Suppressor macrophage treated with lipopolysaccharide for 1 hour (primary cell): ENCODE results near the gene FAM107B.

Source experiments
- DNase-seq, 3 donors: peaks; one replicate each; pipeline ENCODE4 v3.0.0-alpha.2; 2020 to 2022

Gene FAM107B

GRCh38 chr10:14731875-14732512 lies 42.7 kb downstream of the FAM107B start:
- DNase-seq = no peak

GRCh38 chr10:14728346-14728745 lies 46.4 kb downstream of the FAM107B start:
- no peak for DNase-seq

- no peak for DNase-seq
These were observed 46.8 kb downstream of the FAM107B start for GRCh38 chr10:14727924-14728323.

GRCh38 chr10:14727465-14727864 lies 47.2 kb downstream of the FAM107B start:
- DNase-seq = peak; percentile 77 to 82 (median 81)

DNA sequence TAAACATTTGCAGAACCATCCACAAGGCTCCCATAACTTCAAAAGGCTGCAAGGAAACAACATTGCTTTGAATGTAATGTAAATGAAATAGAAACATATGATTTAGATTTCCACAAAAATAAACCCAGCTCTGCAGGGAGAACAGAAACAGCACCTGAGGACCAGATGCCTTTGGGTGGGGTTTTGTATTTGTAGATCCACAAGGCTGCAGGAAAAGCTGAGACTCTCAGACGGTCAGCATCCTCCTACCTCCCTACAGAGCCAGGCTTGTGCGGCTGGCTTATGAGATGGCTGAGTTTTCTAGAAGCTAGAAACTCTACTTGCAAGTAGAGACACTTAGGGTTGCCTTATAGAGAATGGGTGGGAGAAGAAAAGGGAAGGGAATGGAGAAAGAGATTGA lies 49.8 kb downstream of the FAM107B start:
- DNase-seq = no peak

DNA sequence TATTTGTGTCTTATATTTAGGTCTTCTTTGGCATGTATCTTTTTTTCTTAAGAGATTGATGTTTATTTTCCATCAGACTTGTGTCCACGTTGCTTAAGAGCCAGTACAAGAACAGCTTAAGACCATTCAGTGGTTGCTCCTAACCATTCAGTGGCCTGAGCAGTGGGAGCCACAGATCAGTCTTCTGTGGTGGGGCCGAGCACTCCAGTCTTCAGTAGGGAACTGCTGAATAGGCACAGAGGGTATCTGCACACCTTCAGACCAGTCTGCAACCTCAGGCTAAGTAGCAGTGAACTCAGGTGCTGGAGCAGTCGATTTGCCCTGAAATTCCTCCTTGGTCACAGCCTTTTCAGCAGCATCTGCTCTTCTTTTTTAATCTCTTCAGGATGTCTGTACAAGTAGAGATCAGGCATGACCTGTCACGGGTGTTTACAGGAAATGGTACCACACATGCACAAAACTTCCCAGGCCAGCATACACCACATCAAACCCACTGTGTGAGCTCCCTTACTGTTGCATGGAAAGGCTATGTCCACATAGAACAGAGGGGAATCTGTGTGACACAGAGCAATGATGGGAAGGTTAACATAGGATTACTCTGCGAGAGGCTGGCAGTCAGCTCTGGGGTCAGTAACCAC lies 51.5 kb downstream of the FAM107B start:
- DNase-seq = no peak

GRCh38 chr10:14717552-14717951 lies 57.1 kb downstream of the FAM107B start:
- DNase-seq = no peak

GRCh38 chr10:14712991-14713424 lies 61.7 kb downstream of the FAM107B start:
- DNase-seq = no peak

- DNase-seq = peak; percentile 58 to 74 (median 61)
These were observed 65.4 kb downstream of the FAM107B start for GRCh38 chr10:14709344-14709743.

DNA sequence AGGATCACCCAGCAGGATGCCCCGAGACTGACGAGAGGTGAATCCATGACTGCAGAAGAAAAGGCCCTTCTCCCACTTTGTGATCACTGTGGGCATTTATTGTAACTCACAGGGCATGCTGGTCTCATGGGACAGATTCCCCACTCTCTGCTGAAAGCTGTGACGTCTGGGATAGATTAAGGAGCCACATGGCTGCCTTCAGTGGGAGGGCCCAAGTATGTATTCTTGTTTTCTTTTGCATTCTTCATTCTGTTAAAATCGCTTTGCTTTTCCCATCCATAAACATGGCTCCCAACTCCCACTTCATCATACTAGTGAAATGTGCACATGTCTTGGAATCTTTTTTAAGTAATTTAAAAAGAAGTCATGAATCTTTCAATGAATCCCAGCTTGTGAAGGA lies 67.2 kb downstream of the FAM107B start:
- DNase-seq = no peak

GRCh38 chr10:14705548-14706230 lies 69.0 kb downstream of the FAM107B start:
- peak in 1 of 3 donors; percentile 15 for DNase-seq

- no peak for DNase-seq
These were observed 71.1 kb downstream of the FAM107B start for GRCh38 chr10:14703631-14704001.

DNA sequence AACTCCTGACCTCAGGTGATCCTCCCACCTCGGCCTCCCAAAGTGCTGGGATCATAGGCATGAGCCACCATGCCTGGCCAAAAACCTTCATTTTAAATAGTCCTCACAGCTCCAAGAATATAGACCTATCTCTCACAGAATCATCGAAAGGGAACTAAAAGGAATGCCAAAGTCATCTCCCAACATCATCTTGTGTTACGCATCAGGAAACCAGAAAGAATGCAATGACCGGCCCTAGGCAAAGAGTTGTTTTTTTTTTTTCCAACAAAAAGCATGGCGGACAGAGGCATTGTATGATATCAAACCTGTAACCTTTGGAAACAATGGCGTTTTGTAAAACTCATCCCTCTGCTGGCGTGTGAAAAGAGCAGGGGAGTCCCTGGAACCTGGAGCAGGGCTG lies 73.2 kb downstream of the FAM107B start:
- no peak for DNase-seq

DNA sequence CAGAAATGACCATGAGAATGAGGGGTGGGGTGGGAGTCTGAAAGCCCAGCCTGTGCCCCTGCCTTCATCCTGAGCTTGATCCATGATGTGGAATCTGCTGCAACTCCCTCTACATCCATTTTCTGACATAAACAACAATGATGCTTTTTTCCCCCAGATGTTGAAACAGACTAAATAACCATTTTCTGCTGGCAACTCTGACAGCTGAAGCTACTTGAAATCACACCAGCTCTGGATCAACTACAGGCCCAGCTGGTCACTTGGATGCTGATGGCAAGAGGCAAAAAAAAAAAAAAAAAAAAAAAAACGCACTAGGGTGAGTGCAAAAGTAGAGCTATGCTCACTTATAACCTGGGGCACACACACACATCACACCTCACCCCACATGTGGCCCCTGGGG lies 74.2 kb downstream of the FAM107B start:
- DNase-seq = no peak

GRCh38 chr10:14699482-14699881 lies 75.2 kb downstream of the FAM107B start:
- DNase-seq = no peak

- DNase-seq = no peak
These were observed 75.9 kb downstream of the FAM107B start for GRCh38 chr10:14698829-14699170.

GRCh38 chr10:14698111-14698828 lies 76.4 kb downstream of the FAM107B start:
- DNase-seq = no peak

DNA sequence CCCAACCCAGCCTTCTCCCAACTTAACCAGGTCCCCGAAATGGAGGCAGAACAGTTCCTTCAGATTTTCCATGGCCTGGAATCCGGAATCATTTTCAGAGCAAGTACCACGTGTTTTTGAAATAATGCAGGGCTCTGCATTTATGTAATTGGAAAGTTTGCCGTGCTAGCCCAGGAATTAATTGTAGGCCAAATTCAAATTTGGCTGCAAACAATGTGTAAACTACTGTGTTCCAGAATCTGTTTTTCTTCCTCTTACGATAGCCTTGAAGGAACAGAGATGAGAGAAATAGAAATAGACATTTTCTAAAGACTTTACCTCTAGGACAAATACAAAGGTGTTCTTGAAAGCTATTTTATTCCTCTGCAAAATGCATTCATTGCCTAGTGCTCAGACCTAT lies 77.4 kb downstream of the FAM107B start:
- no peak for DNase-seq

GRCh38 chr10:14696821-14697220 lies 77.9 kb downstream of the FAM107B start:
- no peak for DNase-seq

DNA sequence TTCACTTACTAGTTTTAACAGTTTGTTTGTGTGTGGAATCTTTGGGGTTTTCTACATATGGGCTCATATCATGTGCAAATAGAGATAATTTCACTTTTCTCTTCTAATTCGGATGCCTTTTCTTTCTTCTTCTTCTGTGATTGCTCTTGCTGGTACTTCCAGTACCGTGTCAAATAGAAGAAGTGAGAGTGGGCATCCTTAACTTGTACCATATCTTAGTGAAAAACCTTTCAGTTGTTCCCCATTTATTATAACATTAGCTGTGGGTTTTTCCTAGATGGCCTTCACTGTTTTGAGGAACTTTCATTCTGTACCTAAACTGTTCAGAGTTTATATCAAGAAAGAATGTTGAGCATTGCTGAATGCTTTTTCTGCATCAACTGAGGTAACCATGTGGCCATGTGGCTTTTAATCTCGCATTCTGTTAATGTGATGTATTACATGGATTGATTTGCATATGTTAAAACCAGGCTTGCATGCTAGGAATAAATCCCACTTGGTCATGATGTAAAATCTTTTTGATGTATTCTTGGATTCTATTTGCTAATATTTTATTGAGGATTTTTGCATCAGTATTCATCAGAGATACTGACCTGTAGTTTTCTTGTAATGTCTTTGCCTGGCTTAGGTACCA lies 78.7 kb downstream of the FAM107B start:
- peak; percentile 50 to 79 (median 78) for DNase-seq

DNA sequence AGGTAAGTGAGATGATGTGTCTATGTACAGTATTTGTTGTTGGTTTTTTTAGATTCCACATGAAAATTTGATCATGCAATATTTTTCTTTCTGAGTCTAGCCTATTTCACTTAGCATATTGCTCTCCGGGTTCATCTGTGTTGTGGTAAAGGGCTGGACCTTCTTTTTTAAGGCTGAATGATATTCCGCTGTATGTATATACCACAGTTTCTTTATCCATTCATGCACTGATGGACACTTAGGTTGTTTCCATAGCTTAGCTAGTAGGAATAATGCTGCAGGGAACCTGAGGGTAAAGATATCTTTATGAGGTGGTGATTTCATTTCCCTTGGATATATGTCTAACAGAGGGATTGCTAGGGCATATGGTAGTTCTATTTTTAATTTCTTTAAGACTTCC lies 80.8 kb downstream of the FAM107B start:
- no peak for DNase-seq

DNA sequence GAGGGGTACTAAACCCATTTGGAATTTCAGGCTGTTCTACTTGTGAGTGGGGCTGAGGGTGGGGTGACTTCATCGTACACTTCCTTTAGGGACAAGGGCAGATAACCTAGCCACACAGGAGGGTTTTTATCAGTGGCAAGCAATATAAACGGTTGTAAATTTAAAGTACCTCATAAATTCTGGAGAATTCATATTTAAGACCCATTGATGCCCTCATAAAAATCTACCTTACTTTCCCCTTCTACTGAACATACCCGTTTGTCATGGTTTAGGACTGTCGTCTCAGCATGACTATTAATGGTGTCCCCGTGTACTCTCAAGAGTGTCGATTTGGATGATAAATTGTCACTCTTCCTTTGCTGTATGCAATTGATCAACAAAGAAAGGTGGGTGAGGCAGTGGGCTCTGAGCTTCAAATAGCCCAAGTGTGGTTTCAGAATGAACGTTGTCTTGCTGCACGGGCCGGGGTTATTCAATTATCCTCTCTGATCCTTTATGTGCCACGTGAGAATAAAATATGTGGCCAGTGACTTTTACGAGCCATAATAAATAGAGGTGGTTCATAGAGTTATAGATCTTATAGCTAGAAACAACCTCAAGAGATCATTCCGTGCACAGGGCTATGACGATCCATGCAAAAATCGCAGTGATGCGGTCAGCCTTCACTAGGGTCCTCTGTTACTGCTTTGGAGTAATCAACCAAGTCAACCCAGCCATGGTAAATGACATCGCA lies 82.2 kb downstream of the FAM107B start:
- DNase-seq = no peak

DNA sequence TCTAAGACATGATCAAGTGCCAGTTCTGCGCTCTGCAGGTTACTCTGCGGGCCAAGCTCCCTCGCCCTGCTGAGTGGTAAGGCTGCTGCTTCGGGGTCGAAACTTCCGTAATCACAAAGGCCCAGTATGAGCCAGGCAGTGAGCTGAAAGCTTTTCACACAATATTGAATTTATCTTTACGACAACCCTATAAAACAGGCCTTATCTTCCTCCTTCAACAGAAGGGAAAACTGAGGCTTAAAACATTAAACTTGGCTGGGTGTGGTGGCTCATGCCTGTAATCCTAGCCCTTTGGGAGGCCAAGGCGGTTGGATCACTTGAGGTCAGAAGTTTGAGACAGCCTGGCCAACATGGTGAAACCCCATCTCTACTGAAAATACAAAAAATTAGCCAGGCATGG lies 83.3 kb downstream of the FAM107B start:
- no peak for DNase-seq
